SU-DHL-6 (cell line): ENCODE measurements around the gene ME2.
"Not testable (repeated sequence)": the region's sequence is repeated elsewhere in the genome, so short reads cannot be mapped to it uniquely, and the experiment has no call there.

Experiments
- H2AFZ ChIP-seq: fragments of 200-600 bp; sonication (generic); 2 replicates; pipeline ENCODE4 v1.6.1; 2014; ENCODE audit warnings: low read depth, mild to moderate bottlenecking, moderate library complexity, mixed read lengths, antibody characterized with exemption, low read length; ENCODE audit not compliant: severe bottlenecking
- H3F3A ChIP-seq: fragments of 200-600 bp; shearing (Covaris generic); 2 replicates; pipeline ENCODE4 v1.6.0; 2016; ENCODE audit warnings: antibody characterized with exemption, mild to moderate bottlenecking; ENCODE audit not compliant: insufficient read depth
- H3K27ac ChIP-seq: fragments of 200-600 bp; sonication (generic); 2 replicates; pipeline ENCODE4 v1.5.1; 2016; ENCODE audit warnings: low read depth, mild to moderate bottlenecking, low read length, moderate library complexity, mixed read lengths
- H3K27me3 ChIP-seq: fragments of 200-600 bp; sonication (generic), shearing (Covaris generic); 2 replicates; pipeline ENCODE4 v1.6.0; 2014; ENCODE audit warnings: mild to moderate bottlenecking, low read length
- H3K36me3 ChIP-seq: fragments of 200-600 bp; sonication (generic); 2 replicates; pipeline ENCODE4 v1.6.1; 2014; ENCODE audit warnings: mild to moderate bottlenecking, low read length, mixed read lengths
- H3K4me2 ChIP-seq: fragments of 300-600, 200-600 bp; shearing (Covaris generic), sonication (generic); 2 replicates; pipeline ENCODE4 v1.6.0; 2014; ENCODE audit warnings: low read length, low read depth, mild to moderate bottlenecking; ENCODE audit not compliant: poor library complexity, severe bottlenecking
- H3K4me3 ChIP-seq: fragments of 200-600 bp; sonication (generic); 2 replicates; pipeline ENCODE4 v1.5.1; 2014; ENCODE audit warnings: antibody characterized with exemption, low read length, mild to moderate bottlenecking, mixed read lengths; ENCODE audit not compliant: insufficient read depth, poor library complexity, severe bottlenecking
- H3K79me2 ChIP-seq: fragments of 200-600 bp; sonication (generic); 2 replicates; pipeline ENCODE4 v1.6.1; 2014; ENCODE audit warnings: mild to moderate bottlenecking, low read length, moderate library complexity; ENCODE audit not compliant: insufficient read depth
- H3K9ac ChIP-seq: fragments of 200-600 bp; sonication (generic); 2 replicates; pipeline ENCODE4 v1.7.0; 2014; ENCODE audit warnings: mild to moderate bottlenecking, low read length
- H3K9me2 ChIP-seq: fragments of 200-600 bp; sonication (generic); replicated peaks from 2 replicates; pipeline ENCODE4 v1.6.1; 2014; ENCODE audit warnings: low read length; ENCODE audit not compliant: insufficient read depth
- H3K9me3 ChIP-seq: fragments of 200-600 bp; sonication (generic); 2 replicates; pipeline ENCODE4 v1.6.1; 2014; ENCODE audit warnings: low read length, mixed read lengths; ENCODE audit not compliant: insufficient read depth
- H4K20me1 ChIP-seq: fragments of 200-600 bp; sonication (generic); 2 replicates; pipeline ENCODE4 v1.6.1; 2014; ENCODE audit warnings: low read depth, mild to moderate bottlenecking, antibody characterized with exemption, low read length, moderate library complexity, mixed read lengths
- CTCF ChIP-seq: fragments of 200-600 bp; sonication (generic); IDR thresholded peaks from one replicate; pipeline ENCODE4 v1.5.1; 2017; ENCODE audit warnings: antibody characterized with exemption, mild to moderate bottlenecking, low read length, moderate library complexity; ENCODE audit not compliant: insufficient read depth, poor library complexity, severe bottlenecking
- EZH2phosphoT487 ChIP-seq: fragments of 200-600 bp; sonication (generic), shearing (Covaris generic); conservative IDR thresholded peaks from 2 replicates; pipeline ENCODE4 v1.6.1; 2018; ENCODE audit warnings: mild to moderate bottlenecking, antibody characterized with exemption, low read length, moderate library complexity, mixed read lengths

The ME2 gene

GRCh38 chr18:50937183-50937582 is 58.3 kb downstream of the ME2 start:
- Histone ChIP-seq H3K4me2 (no peak overlapping the region), H3K79me2 (no peaks in the 10 kb centered on the region), H3K36me3 (peaks cover 13% of the 10 kb centered on the region), H3K27ac (no peak overlapping the region), H3K9ac (no peak overlapping the region), H3K4me3 (no peak overlapping the region), H4K20me1 (peaks cover 2% of the 10 kb centered on the region; the same call in 1 of the 2 replicates), H3K9me3 (no peaks in the 10 kb centered on the region), H3K27me3 (no peaks in the 10 kb centered on the region), H2AFZ (no peak overlapping the region), H3K9me2 (no peaks in the 10 kb centered on the region), H3F3A (peaks cover 18% of the 10 kb centered on the region; the same call in 1 of the 2 replicates)
- TF ChIP-seq EZH2phosphoT487, result no peak
- TF ChIP-seq CTCF, result no peak

- Histone ChIP-seq H3K27ac (no peak overlapping the region), H2AFZ (no peak overlapping the region), H3F3A (peaks cover 18% of the 10 kb centered on the region; the same call in 1 of the 2 replicates), H3K9me3 (no peaks in the 10 kb centered on the region), H3K9ac (no peak overlapping the region), H3K4me2 (no peak overlapping the region), H3K27me3 (no peaks in the 10 kb centered on the region), H3K9me2 (no peaks in the 10 kb centered on the region), H3K79me2 (no peaks in the 10 kb centered on the region), H3K4me3 (no peak overlapping the region), H4K20me1 (peaks cover 7% of the 10 kb centered on the region; the same call in 1 of the 2 replicates), H3K36me3 (peaks cover 19% of the 10 kb centered on the region)
- TF ChIP-seq CTCF (no peak), EZH2phosphoT487 (no peak)
Observed at GRCh38 chr18:50938912-50939311, 60.0 kb downstream of the ME2 start.

- Histone ChIP-seq H3K9me2 (no peaks in the 10 kb centered on the region), H3K36me3 (peaks cover 19% of the 10 kb centered on the region), H3K4me3 (no peak overlapping the region), H3K27me3 (no peaks in the 10 kb centered on the region), H3K4me2 (no peak overlapping the region), H3K27ac (no peak overlapping the region), H3K79me2 (no peaks in the 10 kb centered on the region), H3F3A (peaks cover 5% of the 10 kb centered on the region; the same call in 1 of the 2 replicates), H2AFZ (no peak overlapping the region), H3K9me3 (no peaks in the 10 kb centered on the region), H3K9ac (no peak overlapping the region), H4K20me1 (peaks cover 7% of the 10 kb centered on the region; the same call in 1 of the 2 replicates)
- no peak for TF ChIP-seq EZH2phosphoT487
- TF ChIP-seq CTCF, result no peak
Observed at GRCh38 chr18:50944245-50944932, 65.5 kb downstream of the ME2 start.

- H3K9ac ChIP-seq, H3F3A ChIP-seq, H3K4me2 ChIP-seq, H2AFZ ChIP-seq, H3K79me2 ChIP-seq, H3K9me2 ChIP-seq, H4K20me1 ChIP-seq, H3K27ac ChIP-seq, H3K9me3 ChIP-seq, H3K27me3 ChIP-seq, H3K4me3 ChIP-seq: not testable (repeated sequence)
- peaks cover 12% of the 10 kb centered on the region; the same call in 1 of the 2 replicates for H3K36me3 ChIP-seq
Observed at GRCh38 chr18:50945918-50946317, 67.0 kb downstream of the ME2 start.
